Eye (tissue), 1 donor: ENCODE data around the gene GIPC1.
"Not testable (repeated sequence)": the region's sequence is repeated elsewhere in the genome, so short reads cannot be mapped to it uniquely, and the experiment has no call there.

Experiments
- DNase-seq: peaks from one replicate; pipeline ENCODE4 v3.0.0-alpha.2; 2015

Gene GIPC1

GRCh38 chr19:14496029-14496833, at the start of gene GIPC1:
GIPC1 (minus strand) TSS chr19:14496127; CDS start chr19:14482976, 13,151 bp downstream.
- peak; percentile 99 for DNase-seq

- DNase-seq: no peak
Observed at GRCh38 chr19:14545716-14546082, 49.8 kb upstream of the GIPC1 start.

- DNase-seq: no peak
Observed at GRCh38 chr19:14544977-14545715, 49.2 kb upstream of the GIPC1 start.

GRCh38 chr19:14544047-14544446, 48.1 kb upstream of the GIPC1 start:
- DNase-seq: no peak

- DNase-seq: no peak
Observed at GRCh38 chr19:14542711-14543328, 46.9 kb upstream of the GIPC1 start.

GRCh38 chr19:14541979-14542378, 46.1 kb upstream of the GIPC1 start:
- not testable (repeated sequence) for DNase-seq

GRCh38 chr19:14540741-14541525, 45.0 kb upstream of the GIPC1 start:
- no peak for DNase-seq

GRCh38 chr19:14536926-14537692, 41.2 kb upstream of the GIPC1 start:
- DNase-seq: peak; percentile 68

GRCh38 chr19:14533450-14533849, 37.5 kb upstream of the GIPC1 start:
- DNase-seq: peak; percentile 62

GRCh38 chr19:14530506-14530905, 34.6 kb upstream of the GIPC1 start:
- no peak for DNase-seq

- no peak for DNase-seq
Observed at GRCh38 chr19:14530005-14530348, 34.0 kb upstream of the GIPC1 start.

- peak; percentile 100 for DNase-seq
Observed at GRCh38 chr19:14529254-14530004, 33.5 kb upstream of the GIPC1 start, which contains the start of gene TECR. TECR (plus strand) TSS chr19:14529594; CDS start chr19:14529697, 103 bp downstream.

- DNase-seq: no peak
Observed at GRCh38 chr19:14528419-14529253, 32.7 kb upstream of the GIPC1 start.

- no peak for DNase-seq
Observed at GRCh38 chr19:14526423-14526822, 30.5 kb upstream of the GIPC1 start.

- no peak for DNase-seq
Observed at GRCh38 chr19:14525729-14526128, 29.8 kb upstream of the GIPC1 start.

- DNase-seq: no peak
Observed at GRCh38 chr19:14520543-14520942, 24.6 kb upstream of the GIPC1 start.

GRCh38 chr19:14519860-14520407, 24.0 kb upstream of the GIPC1 start:
- no peak for DNase-seq

GRCh38 chr19:14519245-14519859, 23.4 kb upstream of the GIPC1 start:
- DNase-seq: no peak

GRCh38 chr19:14517840-14518505, 22.0 kb upstream of the GIPC1 start, which contains the start of gene DNAJB1:
DNAJB1 (minus strand) TSS chr19:14518397; CDS start chr19:14518349, 48 bp downstream.
- DNase-seq: no peak
